K562 (cell line): Measurements from ENCODE around the gene PITPNC1. TPM values are rescaled to one million over a fixed set of nuclear protein-coding genes. Genes with fewer than 3 reads are reported as not detected.

Source experiments
- CEBPG ChIP-seq, 3 experiments: fragments of 200-800 bp in 1 of 3; sonication (Bioruptor generic) in 1 of 3; sonication (generic) in 1 of 3; formaldehyde crosslinking in 1 of 3; IDR thresholded peaks in 2 of 3; conservative IDR thresholded peaks in 1 of 3; 2 replicates each; pipeline versions ENCODE4 v1.6.1 to v1.8.0; 2016 to 2022; ENCODE audit warnings: missing compliant biosample characterization in 2 of 3, missing genetic modification characterization in 2 of 3, mild to moderate bottlenecking in 1 of 3, missing genetic modification reagents in 1 of 3
- SMC3 ChIP-seq: conservative IDR thresholded peaks from 2 replicates; pipeline ENCODE4 v1.6.1; 2011; ENCODE audit warnings: low read depth, low read length, improper control_type of control experiment; ENCODE audit not compliant: insufficient read depth
- ZNF586 ChIP-seq: fragments of 450-650 bp; formaldehyde crosslinking; conservative IDR thresholded peaks from 2 replicates; pipeline ENCODE4 v1.4.0; 2020; ENCODE audit warnings: mild to moderate bottlenecking, moderate library complexity
- polyA plus RNA-seq, 8 experiments: library from polyadenylated mRNA; depleted of rRNA in 4 of 8; stranded (reverse) in 5 of 8; unstranded in 3 of 8; fragments of >200 nt; fragmentation: Nextera tagmentation in 2 of 8; fragmentation: Illumina TruSeq in 1 of 8; extraction: Ambion mirVana in 2 of 8; extraction: Trizol in 1 of 8; gene quantifications; 2 replicates each; pipeline versions ENCODE4 v1.2.1 to v1.2.3, GENCODE V29; 2011 to 2014; ENCODE audit warnings: inconsistent platforms in 1 of 8, missing spikeins in 1 of 8
- total RNA-seq, 7 experiments: library from RNA; depleted of rRNA in 6 of 7; stranded (reverse); fragments of >200 nt in 6 of 7; fragmentation: Illumina TruSeq in 2 of 7; extraction: Trizol in 2 of 7; gene quantifications; 2 replicates each; pipeline versions ENCODE4 v1.2.1 to v1.2.3, GENCODE V29; 2011 to 2021; ENCODE audit warnings: low replicate concordance in 1 of 7
- TF ChIP-seq, protein P1 (sequence below), 2 experiments: fragments of 450-650 bp; formaldehyde crosslinking in 1 of 2; IDR thresholded peaks; 2 replicates each; pipeline versions ENCODE4 v1.4.0 to v1.6.1; 2014 to 2020; ENCODE audit warnings: mild to moderate bottlenecking in 2 of 2, borderline replicate concordance in 1 of 2, low read depth in 1 of 2
- TF ChIP-seq, protein P2 (sequence below): fragments of 200-800 bp; sonication (Bioruptor generic); IDR thresholded peaks from 2 replicates; pipeline ENCODE4 v1.6.1; 2016; ENCODE audit warnings: missing genetic modification characterization, missing compliant biosample characterization

The PITPNC1 gene
- total and polyA plus RNA-seq, 9 of the 15 experiments (the other 6 are each of a cell fraction or from before 2014, with no cell fraction given): 0.11 to 1.1 (median 0.65) TPM

DNA sequence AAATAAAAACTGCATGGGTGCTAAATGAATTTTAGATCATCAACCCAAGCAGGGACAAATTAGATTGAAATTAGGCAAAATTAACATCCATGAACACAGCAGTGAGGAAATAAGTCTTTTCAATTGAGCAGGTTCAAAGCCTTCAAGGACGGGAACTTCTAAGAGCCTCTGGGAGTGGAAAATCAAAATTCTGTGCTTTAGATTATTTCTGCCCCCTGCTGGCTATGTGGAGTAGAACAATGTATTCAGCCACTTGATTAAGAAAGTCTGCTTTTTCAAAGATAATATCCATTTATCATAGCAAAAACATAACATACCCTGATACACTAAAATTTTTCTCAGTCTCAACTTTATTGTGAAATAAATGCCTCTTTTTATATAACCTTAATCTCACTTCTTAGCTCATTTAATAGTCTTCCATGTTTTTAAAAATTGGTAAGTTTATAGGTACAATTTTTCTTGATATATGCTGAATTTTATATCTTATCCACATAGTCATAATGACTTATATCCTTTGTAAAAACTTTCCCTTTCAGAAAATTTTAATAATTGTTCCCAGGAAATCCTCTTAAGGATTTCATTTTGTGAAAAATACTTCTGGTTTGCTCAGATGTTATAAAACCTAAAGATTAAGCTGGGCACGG is 312.6 kb downstream of the PITPNC1 start (continued):
- TF ChIP-seq, protein P1, sequence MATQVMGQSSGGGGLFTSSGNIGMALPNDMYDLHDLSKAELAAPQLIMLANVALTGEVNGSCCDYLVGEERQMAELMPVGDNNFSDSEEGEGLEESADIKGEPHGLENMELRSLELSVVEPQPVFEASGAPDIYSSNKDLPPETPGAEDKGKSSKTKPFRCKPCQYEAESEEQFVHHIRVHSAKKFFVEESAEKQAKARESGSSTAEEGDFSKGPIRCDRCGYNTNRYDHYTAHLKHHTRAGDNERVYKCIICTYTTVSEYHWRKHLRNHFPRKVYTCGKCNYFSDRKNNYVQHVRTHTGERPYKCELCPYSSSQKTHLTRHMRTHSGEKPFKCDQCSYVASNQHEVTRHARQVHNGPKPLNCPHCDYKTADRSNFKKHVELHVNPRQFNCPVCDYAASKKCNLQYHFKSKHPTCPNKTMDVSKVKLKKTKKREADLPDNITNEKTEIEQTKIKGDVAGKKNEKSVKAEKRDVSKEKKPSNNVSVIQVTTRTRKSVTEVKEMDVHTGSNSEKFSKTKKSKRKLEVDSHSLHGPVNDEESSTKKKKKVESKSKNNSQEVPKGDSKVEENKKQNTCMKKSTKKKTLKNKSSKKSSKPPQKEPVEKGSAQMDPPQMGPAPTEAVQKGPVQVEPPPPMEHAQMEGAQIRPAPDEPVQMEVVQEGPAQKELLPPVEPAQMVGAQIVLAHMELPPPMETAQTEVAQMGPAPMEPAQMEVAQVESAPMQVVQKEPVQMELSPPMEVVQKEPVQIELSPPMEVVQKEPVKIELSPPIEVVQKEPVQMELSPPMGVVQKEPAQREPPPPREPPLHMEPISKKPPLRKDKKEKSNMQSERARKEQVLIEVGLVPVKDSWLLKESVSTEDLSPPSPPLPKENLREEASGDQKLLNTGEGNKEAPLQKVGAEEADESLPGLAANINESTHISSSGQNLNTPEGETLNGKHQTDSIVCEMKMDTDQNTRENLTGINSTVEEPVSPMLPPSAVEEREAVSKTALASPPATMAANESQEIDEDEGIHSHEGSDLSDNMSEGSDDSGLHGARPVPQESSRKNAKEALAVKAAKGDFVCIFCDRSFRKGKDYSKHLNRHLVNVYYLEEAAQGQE (IDR thresholded peaks at IDR 0.05; ENCODE audit: borderline replicate concordance): peak; percentile 58; the same call in 1 of the 2 replicates
- TF ChIP-seq, protein P1 (CRISPR knock-in tag; IDR thresholded peaks at IDR 0.05; ENCODE audit: low read depth): no peak
- TF ChIP-seq ZNF586 (CRISPR knock-in tag): no peak
- TF ChIP-seq, protein P2, sequence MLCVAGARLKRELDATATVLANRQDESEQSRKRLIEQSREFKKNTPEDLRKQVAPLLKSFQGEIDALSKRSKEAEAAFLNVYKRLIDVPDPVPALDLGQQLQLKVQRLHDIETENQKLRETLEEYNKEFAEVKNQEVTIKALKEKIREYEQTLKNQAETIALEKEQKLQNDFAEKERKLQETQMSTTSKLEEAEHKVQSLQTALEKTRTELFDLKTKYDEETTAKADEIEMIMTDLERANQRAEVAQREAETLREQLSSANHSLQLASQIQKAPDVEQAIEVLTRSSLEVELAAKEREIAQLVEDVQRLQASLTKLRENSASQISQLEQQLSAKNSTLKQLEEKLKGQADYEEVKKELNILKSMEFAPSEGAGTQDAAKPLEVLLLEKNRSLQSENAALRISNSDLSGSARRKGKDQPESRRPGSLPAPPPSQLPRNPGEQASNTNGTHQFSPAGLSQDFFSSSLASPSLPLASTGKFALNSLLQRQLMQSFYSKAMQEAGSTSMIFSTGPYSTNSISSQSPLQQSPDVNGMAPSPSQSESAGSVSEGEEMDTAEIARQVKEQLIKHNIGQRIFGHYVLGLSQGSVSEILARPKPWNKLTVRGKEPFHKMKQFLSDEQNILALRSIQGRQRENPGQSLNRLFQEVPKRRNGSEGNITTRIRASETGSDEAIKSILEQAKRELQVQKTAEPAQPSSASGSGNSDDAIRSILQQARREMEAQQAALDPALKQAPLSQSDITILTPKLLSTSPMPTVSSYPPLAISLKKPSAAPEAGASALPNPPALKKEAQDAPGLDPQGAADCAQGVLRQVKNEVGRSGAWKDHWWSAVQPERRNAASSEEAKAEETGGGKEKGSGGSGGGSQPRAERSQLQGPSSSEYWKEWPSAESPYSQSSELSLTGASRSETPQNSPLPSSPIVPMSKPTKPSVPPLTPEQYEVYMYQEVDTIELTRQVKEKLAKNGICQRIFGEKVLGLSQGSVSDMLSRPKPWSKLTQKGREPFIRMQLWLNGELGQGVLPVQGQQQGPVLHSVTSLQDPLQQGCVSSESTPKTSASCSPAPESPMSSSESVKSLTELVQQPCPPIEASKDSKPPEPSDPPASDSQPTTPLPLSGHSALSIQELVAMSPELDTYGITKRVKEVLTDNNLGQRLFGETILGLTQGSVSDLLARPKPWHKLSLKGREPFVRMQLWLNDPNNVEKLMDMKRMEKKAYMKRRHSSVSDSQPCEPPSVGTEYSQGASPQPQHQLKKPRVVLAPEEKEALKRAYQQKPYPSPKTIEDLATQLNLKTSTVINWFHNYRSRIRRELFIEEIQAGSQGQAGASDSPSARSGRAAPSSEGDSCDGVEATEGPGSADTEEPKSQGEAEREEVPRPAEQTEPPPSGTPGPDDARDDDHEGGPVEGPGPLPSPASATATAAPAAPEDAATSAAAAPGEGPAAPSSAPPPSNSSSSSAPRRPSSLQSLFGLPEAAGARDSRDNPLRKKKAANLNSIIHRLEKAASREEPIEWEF (CRISPR knock-in tag): no peak
- peak; percentile 60; the same call in 1 of the 2 replicates for TF ChIP-seq SMC3
- no peak for TF ChIP-seq CEBPG (CRISPR knock-in tag; IDR thresholded peaks at IDR 0.05)
- TF ChIP-seq CEBPG (tag; conservative IDR thresholded peaks at IDR 0.05 in 1 of 2, IDR thresholded peaks at IDR 0.05 in 1 of 2): 0 out of 4 replicates have a peak, but pooled peaks of 1 of the 2 experiments have one; percentile 32
